Measurements from ENCODE around the gene CLDN11. TPM values are rescaled to one million over a fixed set of nuclear protein-coding genes. Genes with fewer than 3 reads are reported as not detected.

CLDN11 gene
- polyA plus RNA-seq, 1 experiment: 5.6 TPM

DNA sequence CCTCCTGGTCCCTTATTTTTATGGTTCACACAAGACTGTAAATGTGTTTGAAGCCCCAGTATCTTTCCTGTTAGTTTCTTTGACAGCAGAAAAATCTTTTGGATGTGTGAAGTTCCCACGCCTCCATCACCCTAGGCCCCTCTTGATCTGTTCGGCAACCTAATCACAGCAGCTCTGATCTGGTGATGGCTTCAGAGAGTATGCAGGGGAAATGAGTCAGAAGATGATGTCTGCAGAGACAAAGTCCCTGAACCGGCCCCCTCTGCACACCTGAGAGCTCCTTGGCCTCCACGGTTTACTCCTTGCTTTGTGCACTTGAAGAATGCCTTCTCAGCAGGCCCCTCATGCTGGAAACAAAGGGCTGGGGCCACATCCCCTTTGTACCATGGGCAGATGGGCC, 63.5 kb downstream of the CLDN11 start:
- DNase-seq (ENCODE audit: low read depth): no peak
- ChIA-PET CTCF (interaction anchor here (0.9 to 1.6 kb wide), 2 partner anchors 18 to 330 kb away, joined by 3 to 6 read pairs; no protein-coding TSS in a partner anchor), POLR2A (no interaction called here)
- H3K27me3 ChIP-seq (ENCODE audit: control insufficient read depth, insufficient read depth, low read length): peaks cover 2% of the 10 kb centered on the region; the same call in 1 of the 2 replicates
- H3K4me3 ChIP-seq (ENCODE audit: low read depth, low read length): no peak overlapping the region
- no peaks in the 10 kb centered on the region; the same call in 1 of the 2 replicates for H3K36me3 ChIP-seq (ENCODE audit: control insufficient read depth, insufficient read depth, low read length)
- TF ChIP-seq, protein P1, sequence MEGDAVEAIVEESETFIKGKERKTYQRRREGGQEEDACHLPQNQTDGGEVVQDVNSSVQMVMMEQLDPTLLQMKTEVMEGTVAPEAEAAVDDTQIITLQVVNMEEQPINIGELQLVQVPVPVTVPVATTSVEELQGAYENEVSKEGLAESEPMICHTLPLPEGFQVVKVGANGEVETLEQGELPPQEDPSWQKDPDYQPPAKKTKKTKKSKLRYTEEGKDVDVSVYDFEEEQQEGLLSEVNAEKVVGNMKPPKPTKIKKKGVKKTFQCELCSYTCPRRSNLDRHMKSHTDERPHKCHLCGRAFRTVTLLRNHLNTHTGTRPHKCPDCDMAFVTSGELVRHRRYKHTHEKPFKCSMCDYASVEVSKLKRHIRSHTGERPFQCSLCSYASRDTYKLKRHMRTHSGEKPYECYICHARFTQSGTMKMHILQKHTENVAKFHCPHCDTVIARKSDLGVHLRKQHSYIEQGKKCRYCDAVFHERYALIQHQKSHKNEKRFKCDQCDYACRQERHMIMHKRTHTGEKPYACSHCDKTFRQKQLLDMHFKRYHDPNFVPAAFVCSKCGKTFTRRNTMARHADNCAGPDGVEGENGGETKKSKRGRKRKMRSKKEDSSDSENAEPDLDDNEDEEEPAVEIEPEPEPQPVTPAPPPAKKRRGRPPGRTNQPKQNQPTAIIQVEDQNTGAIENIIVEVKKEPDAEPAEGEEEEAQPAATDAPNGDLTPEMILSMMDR (IDR thresholded peaks at IDR 0.05; ENCODE audit: insufficient read depth, low read depth, low read length): no peak

DNA sequence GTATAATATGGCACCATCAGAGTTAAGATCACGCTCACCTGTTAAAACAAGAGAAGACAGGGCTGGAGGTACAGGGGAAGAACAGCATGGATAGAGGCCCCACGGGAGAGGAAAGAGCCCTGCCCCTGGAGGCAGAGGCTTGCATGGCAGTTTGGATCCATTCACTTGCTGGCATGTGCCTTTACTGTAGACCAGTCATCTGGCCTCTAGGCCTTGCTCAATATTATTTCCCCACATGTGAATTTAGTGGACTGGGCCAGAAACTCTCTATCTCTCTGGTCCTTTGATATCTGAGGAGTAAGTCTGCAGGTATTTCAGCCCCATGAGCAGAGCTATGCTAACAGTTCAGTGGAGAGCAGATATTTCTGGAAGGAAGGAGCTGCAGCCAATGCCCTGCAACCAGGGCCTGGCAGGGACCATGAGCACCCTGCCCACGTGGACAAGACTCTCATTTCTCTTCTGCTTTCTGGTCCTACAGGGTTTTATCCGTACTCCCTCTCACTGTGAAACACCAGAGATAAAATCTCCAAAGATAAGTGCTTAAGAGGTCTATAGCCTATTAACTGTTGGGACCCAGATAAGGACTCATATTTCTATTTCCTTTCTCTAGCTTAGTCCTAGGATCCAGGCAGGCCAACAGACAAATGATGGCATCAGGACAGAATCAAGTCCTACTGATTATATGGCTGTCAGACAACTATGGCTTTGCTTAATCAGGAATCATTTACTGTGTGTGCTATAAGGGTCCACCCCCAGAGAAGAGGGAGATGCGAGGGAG, 65.0 kb downstream of the CLDN11 start:
- no peak overlapping the region for H3K4me3 ChIP-seq (ENCODE audit: low read depth, low read length)
- TF ChIP-seq, protein P1 (IDR thresholded peaks at IDR 0.05; ENCODE audit: insufficient read depth, low read depth, low read length): peak; percentile 31; the same call in 1 of the 2 replicates
- POLR2A ChIA-PET: no interaction called here
- no peaks in the 10 kb centered on the region; the same call in 1 of the 2 replicates for H3K36me3 ChIP-seq (ENCODE audit: control insufficient read depth, insufficient read depth, low read length)
- peaks cover 2% of the 10 kb centered on the region; the same call in 1 of the 2 replicates for H3K27me3 ChIP-seq (ENCODE audit: control insufficient read depth, insufficient read depth, low read length)
- CTCF ChIA-PET: interaction anchor here (1.6 kb wide), 1 partner anchor 328 kb away, joined by 6 read pairs; no protein-coding TSS in a partner anchor
- DNase-seq (ENCODE audit: low read depth): no peak

Other genes with a start within 250 kb of the CLDN11 start
- 50.7 and 56.2 TPM in 2 replicates for gene PHC3, start 237.1 kb upstream of the CLDN11 start, polyA plus RNA-seq (2011; rRNA removed)
- 15.1 and 33.5 TPM in 2 replicates for gene PRKCI, start 196.4 kb upstream of the CLDN11 start, polyA plus RNA-seq (2011; rRNA removed)
- 9.7 and 18.1 TPM in 2 replicates for gene SKIL, start 61.2 kb upstream of the CLDN11 start, polyA plus RNA-seq (2011; rRNA removed)
- gene SLC7A14, start 167.2 kb downstream of the CLDN11 start, polyA plus RNA-seq (2011; rRNA removed): 0.60 and 0.63 TPM in 2 replicates

All from BJ (cell line).